Muscle of back (tissue), 11 donors: ENCODE data around the gene CFAP73. TPM values are rescaled to one million over a fixed set of nuclear protein-coding genes. Genes with fewer than 3 reads are reported as not detected.
"Not testable (repeated sequence)": the region's sequence is repeated elsewhere in the genome, so short reads cannot be mapped to it uniquely, and the experiment has no call there.

ENCODE experiments used
- DNase-seq, 3 donors: peaks; one replicate each; pipeline versions ENCODE4 v3.0.0 to v3.0.0-alpha.2; 2013
- polyA plus RNA-seq, 10 donors: library from polyadenylated mRNA; unstranded; fragments of 120-200 nt; gene quantifications; one replicate each; pipeline ENCODE4 v1.2.1, GENCODE V29; 2013; ENCODE audit not compliant: insufficient read length in 10 of 10

Gene CFAP73
- polyA plus RNA-seq, 10 donors: 0.12 to 0.19 (median 0.19) TPM; not detected in 7

DNA sequence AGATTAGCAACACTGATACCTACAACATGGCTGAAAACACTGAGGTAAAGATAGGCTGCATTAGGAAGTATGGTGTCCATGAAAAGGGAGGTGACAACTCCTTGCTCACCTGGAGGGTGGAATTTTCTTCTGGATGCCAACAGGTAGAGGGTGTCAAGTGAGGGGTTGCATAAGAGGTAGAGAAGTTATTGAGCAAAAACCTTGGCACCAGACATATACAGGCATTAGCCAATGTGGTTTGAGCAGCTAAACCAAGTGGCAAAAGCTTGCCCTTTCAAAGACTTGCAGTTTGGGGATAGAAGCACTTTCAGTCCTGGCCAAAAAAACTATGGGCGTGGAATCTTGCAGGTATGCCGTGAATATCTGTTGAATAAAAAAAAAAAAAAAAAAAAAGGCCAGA lies 39.8 kb downstream of the CFAP73 start:
- DNase-seq: no peak

DNA sequence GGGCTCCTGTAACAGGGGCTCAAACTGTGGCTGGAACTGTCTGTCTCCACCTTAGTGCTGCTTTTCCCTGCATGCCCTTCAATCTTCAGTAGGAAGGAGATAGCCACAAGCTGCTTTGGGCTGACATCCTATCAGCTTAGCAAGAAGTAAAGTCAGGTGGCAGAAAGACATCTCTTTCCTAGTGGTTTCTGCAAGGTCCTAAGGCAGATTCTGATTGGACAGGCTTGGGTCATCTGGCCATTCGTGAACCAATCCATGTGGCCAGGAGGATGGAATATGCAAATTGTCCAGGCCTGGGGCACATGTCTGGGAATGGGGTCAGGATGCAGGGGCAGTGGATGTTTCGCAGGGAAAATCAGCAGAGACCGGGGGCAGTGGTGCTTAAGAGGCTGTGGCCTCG lies 41.2 kb downstream of the CFAP73 start:
- DNase-seq: no peak

DNA sequence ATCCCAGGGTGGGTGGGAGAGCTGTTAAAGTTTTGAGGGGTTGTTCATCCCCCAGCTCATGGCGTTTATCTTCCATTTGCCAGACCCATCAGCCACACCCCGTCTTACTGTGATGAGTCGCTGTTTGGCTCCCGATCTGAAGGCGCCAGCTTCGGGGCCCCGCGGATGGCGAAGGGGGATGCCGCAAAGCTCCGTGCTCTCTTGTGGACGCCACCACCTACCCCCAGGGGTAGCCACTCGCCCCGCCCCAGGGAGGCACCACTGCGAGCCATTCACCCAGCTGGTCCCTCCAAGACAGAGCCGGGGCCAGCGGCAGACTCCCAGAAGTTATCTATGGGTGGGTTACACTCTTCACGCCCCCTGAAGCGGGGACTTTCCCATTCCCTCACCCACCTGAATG lies 41.7 kb downstream of the CFAP73 start:
- DNase-seq: no peak

DNA sequence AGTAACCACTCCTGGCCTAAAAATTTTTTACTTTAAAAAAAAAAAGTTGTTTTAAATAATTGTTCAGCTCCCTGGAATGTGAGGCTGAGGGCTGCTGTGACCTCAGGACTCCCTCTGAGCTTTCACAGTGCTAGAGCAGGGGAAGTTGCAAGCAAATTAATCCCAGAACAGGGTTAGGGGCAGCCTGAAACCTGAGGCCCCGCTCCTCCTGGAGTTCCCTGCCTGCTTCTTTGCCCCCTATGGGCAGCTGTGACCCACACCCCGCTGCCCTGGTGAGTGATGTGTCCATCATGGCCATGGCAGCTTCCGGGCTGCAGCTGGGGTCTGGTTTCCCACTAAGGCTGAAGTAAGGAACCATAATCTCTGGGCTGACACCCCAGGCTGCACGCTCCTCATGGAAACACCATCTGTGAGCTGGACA lies 45.5 kb downstream of the CFAP73 start:
- no peak for DNase-seq

DNA sequence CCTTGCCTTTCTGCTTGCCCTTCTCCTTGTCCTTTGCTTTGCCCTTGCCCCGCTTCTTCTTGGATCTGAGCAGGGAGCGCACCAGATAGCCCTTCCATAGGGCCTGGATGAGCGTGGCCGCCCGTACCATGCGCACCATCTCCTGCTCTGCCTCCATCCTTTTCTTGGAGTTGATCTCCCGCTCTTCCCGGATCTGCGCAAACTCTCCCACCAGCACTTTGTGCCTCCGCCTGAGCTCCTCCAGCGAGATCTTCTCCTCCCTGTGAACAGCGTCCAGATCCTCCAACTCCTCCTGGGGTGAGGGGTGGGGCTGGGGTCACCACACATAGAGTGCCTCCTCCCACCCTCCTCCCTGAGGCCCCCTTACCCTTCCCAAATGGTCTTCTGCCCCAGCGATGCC lies 46.1 kb downstream of the CFAP73 start:
- no peak for DNase-seq

DNA sequence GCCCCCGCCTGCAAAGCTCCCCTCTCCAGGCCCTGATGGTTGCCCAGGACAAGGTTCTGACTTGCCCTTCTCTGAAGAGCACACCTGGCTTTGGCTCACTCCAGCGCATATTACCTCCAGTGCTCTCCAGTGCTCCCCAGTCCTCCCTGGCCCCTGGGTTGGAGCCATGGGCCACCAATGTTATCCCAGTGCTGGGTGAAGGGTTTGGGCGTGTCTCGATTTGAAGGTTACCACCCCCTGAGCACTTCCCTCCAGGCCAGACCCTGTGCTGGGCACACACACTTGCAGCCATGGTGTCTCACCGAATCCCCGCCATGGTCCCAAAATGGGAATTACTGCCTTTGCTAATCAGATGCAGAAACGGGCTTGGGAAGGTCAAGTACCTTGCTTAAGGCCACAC lies 47.1 kb downstream of the CFAP73 start:
- no peak for DNase-seq

DNA sequence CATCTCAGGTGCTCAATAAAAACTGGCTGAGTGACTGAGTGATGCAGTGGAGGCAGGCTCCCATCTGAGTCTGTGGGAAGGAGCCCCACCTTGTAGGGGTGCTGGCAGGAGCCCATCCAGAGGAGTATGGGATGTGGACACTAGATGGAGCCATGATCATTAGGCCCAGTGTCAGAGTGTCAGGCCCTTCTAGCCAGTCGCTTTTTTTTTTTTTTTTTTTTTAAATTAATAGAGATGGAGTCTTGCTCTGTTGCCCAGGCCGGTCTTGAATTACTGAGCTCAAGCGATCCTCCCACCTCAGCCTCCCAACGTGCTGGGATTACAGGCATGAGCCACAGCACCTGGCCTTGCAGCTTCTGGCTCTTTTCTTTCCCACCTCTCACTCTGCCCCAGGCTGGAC lies 47.5 kb downstream of the CFAP73 start:
- DNase-seq: peak in 2 of 3 donors; percentile 75 to 87

DNA sequence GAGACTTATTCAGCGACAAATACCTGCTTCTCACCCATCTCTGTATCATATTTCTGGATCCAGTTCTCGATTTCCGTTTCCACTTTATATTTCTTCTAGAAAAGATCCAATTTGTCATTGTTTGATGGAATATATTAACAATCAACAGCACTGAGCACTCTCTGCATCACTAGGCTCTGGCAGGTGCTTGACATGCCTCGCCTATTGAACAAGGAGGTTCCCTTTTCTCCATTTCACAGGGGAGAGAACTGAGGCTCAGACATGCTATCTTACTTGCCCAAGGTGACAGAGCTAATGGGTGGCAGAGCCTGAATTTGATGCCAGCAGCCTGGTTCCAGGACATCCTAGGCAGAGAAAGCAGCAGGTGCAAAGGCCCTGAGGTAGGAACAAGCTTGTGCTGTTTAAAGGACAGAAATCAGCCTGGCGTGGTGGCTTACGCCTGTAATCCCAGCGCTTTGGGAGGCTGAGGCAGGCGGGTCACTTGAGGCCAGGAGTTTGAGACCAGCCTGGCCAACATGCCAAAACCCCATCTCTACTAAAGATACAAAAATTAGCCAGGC lies 48.1 kb downstream of the CFAP73 start:
- no peak for DNase-seq

DNA sequence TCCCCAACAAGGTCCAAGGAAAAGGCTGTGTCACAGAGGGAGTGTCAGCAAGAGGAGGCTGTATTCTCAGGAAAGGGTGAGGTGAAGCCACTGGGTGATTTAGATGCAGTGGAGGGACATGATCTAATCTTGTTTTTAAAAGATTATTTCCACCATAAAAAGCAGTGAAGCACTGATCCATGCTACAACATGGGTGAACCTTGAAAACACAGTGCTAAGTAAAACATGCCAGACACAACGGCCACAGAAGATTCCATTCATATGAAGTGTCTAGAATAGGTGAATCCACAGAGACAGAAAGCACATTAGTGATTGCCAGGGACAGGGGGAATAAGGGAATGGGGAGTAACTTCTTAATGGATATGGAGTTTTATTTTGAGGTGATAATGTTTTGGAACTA lies 48.8 kb downstream of the CFAP73 start:
- DNase-seq: no peak

DNA sequence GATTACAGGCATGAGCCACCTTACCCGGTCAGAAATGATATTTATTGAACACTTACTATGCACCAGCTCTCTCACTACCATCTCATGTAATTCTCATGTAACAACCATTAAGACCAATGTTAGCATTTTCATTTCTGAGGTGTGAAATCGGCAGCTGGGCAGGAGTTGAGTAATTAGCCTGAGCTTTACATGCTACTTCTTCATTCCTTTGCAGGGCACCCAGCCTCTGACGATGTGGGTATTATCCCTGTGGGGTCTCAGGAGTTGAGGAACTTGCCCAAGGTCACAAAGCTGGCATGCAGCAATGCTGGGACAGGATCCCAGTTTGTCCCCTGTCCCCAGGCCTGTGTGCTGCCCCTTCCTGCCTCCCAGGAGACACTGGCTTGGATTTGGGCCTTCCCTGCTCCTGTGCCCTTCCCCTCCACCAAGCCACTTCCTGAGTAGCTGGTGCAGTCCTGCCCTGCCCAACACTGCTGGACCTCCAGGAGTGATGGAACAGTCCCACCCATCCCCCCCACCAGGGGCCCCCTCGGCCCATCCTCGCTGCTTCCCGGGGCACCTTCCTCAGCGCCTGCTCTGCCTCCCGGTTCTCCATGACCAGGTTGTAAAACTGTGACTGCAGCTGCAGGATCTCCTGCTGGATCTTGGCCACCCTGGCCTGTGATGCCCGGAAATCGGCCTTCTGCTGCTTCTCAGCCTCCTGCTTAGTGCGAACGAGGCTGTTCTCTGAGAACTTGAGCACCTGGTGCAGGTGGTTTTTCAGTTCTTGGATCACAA lies 50.7 kb downstream of the CFAP73 start:
- no peak for DNase-seq

DNA sequence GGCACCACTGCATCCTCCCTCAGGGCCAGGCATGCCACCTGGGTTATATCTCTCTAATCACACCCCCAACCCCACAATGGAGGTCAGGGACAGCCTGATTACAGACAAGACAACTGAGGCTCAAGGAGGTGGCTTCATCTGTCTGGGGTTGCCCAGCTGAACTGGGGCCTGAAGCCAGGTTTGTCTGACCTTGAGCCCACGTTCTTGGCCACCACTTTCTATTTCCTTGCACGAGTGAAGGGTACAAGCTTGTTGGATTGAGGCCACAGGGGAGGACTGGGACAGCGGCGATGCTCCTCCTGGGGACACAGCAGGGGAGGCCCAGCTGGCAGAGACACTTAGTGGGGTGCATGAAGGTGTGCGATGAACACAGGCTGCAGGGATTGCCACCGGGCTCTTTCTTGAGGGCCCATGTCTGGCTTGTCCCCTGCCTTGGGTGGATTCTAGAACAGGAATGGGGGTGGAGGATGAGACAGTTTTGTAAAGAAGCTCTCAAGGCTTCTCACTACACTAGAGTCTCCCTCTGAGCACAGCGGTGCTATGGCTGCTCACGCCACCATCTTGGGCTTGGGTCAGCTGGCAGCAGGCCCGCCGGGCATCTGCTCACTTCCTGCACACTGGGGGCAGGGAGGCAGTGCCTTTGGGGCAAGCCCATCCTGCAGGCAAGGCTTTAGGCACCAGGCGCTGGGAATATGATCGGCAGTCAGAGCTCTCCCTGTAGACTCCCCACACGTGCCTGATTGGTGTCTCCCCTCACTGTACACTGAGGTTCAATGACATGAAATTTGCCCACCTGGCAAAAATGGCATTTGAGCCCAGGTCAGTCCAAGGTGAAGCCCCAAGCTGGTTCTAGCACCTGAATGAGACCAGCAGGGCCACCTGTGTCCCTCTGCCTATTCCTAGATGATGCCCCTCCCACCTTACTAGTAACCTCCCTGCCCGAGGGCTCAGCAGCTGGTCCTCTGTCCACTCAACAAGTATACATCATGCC lies 52.0 kb downstream of the CFAP73 start:
- DNase-seq: no peak

DNA sequence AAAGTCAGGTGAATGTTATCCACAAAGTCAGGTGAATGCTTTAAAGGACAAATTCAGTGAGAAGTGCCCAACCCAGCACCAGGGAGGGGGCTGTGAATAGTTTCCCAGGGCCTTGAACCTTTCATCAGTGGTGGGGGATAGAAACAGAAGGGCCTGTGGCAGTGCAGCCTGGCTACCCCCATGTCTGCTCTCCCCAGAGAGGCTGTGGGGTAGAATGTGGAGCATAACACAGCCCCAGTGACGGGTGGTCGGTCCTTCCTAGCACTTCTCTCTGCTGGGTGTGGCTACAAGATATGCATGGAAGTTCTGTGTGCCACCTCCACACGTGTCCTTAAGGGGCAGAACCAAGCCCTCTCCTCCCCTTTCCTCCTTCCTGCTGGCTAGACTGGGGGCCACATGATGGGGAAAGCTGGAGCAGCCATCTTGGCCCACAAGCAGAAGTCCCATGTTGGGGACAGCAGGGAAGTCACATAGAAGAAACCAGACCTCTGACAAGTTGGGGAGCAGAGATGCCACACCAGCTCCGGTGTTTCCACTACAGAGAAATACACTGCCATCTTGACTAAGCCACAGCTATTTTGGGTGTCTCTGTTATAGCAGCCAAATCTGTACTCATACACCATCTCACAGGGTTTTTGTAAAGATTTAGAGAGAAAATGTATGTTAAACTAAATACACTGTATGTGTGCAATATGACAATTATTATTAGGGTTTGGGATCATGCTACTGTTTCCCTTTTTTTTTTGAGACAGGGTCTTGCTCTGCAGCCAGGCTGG lies 53.0 kb downstream of the CFAP73 start:
- no peak for DNase-seq

DNA sequence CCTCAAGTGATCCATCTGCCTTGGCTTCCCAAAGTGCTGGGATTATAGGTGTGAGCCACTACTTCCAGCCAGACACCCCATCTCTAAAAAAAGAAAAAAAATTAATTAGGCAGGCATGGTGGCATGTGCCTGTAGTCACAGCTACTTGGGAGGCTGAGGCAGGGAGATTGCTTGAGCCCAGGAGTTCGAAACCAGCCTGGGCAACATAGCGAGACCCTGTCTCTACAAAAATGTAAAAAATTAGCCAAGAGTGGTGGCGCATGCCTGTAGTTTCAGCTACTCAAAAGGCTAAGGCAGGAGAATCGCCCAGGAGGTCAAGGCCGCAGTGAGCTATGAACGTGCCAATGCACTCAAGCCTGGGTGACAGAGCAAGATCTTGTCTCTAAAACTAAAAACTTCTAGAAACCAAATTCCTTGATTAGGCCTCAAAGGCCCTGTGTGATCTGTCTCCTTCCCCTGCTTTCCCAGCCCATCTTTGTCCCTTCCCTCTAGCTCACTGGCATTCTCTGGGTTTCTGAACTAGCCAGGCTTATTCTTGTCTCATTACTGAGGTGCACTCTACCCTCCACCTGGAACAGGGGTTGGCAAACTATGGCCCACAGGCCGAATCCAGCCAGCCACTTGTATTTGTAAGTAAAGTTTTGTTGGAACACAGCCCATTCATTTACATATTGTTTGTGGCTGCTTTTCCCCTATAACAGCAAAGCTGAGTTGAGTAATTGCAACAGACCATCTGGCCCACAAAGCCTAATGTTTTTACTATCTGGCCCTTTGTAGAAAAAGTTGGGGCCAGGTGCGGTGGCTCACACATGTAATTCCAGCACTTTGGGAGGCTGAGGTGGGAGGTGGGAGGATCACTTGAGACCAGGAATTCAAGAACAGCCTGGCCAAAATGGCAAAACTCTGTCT lies 54.6 kb downstream of the CFAP73 start:
- DNase-seq: no peak

DNA sequence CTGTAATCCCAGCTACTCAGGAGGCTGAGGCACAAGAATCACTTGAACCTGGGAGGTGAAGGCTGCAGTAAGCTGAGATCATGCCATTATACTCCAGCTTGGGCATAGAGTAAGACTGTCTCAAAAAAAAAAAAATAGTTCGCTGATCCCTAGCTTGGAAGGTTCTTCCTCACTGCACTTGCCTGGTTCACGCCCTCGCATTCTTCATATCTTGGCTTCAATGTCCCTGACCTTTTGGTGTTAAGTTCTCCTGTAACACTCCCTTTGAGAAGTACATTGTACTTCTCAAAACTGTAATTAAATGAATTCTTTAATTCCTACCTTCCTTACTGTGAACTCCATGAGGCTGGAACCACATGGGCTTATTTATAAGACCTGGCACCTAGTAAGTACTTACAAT lies 55.3 kb downstream of the CFAP73 start:
- DNase-seq: no peak

DNA sequence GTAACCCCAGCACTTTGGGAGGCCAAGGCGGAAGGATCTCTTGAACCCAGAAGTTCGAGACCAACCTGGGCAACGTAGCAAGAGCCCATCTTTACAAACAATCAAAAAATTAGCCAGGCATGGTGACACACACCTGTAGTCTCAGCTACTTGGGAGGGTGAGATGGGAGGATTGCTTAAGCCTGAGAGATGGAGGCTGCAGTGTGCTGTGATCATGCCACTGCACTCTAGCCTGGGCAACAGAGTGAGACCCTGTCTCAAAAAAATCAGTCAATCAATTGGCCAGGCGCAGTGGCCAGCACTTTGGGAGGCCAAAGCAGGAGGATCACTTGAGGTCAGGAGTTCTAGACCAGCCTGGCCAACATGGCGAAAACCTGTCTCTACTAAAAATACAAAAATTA lies 57.3 kb downstream of the CFAP73 start:
- not testable (repeated sequence) for DNase-seq

DNA sequence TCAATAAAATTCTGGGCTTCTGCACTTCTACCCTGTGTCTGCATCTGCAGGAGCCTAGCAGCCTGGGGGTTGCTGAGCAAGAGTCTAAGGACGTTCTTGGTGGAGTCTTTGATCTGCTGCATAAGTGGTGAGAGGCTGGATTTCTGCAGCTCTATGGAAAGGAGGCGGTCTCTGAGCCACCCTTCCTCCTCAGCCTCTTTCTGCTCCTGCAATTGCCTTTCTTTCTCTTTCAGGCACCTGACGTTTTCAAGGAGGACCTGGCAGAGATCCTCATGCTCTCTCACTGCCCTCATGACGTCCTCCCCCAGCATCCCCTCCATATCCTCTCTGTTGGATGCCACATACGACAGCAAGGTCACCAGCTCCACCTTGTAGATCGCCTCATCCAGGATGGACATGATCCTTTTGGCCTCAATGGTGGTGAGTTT lies 58.1 kb downstream of the CFAP73 start:
- DNase-seq: no peak

DNA sequence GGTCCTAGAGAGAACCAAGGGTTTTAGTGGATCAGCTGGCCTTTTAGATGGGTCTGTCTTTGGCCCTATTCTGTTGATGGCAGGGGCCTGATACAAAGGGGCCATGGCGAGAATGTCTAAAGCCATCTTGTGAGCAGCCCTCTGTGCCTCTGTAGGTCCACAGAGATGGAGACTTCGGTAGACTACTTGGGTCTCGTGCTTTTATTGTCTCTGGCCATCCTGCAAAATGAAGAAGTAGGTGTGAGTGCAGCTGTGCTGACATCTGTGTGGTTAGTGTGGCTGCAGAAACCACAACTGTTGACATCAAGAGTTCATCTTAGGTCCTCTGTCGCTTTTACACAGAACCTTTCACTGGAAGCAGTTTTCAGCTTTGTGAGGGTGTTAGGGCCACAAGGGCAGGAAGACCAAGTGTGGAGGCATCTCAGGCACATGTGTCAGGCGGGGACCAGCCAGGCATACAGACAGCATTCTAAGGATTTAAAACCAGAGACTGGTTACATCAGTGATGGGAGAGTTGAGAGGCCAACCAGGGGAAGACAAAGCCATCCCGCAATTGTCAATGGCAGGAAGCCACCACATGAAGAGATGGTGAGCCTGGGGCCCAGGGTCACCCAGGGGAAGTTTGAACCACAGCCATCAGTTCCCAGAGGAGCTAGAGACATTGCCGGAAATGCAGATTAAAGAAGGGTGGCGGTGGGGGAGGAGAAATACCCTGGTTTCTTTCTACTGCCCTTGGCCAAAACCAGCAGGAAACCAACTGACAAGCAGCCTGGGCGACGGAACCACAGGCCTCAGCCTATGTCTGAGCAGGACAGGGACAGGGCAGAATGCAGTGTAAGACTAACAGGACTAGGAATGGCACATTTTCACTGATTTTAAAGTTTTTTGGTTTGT lies 58.8 kb downstream of the CFAP73 start:
- DNase-seq: peak in 1 of 3 donors; percentile 59
